Peyer's patch (tissue), 4 donors: ENCODE measurements around the gene KIAA0586. TPM values are rescaled to one million over a fixed set of nuclear protein-coding genes. Genes with fewer than 3 reads are reported as not detected.

Experiments used
- DNase-seq, 3 donors: peaks; one replicate each; pipeline ENCODE4 v3.0.0-alpha.2; 2017 to 2019
- H3K27ac ChIP-seq, 4 donors: fragments of 200-600 bp; sonication (generic); one replicate each; pipeline ENCODE4 v1.5.1; 2016 to 2019
- H3K27me3 ChIP-seq, 2 donors: fragments of 200-600 bp; sonication (generic); one replicate each; pipeline ENCODE4 v1.5.1; 2019
- H3K36me3 ChIP-seq, 3 donors: fragments of 200-600 bp; sonication (generic); one replicate each; pipeline ENCODE4 v1.5.1; 2016 to 2019
- H3K4me1 ChIP-seq, 4 donors: fragments of 200-600 bp; sonication (generic); one replicate each; pipeline ENCODE4 v1.5.1; 2016 to 2019
- H3K4me3 ChIP-seq, 4 donors: fragments of 200-600 bp; sonication (generic); 1 replicate in 3 of 4; 2 replicates in 1 of 4; pipeline ENCODE4 v1.5.1; 2016 to 2019; ENCODE audit warnings: mild to moderate bottlenecking in 1 of 4
- H3K9me3 ChIP-seq, 4 donors: fragments of 200-600 bp; sonication (generic); one replicate each; pipeline ENCODE4 v1.5.1; 2016 to 2019; ENCODE audit warnings: mild to moderate bottlenecking in 1 of 4
- POLR2A ChIP-seq, 2 donors: fragments of 450-650 bp; IDR thresholded peaks; one replicate each; pipeline ENCODE4 v1.5.1; 2017; ENCODE audit warnings: antibody characterized with exemption in 2 of 2, mild to moderate bottlenecking in 2 of 2, moderate library complexity in 2 of 2
- total RNA-seq, 4 donors: library from RNA; depleted of rRNA; stranded (reverse); fragments of >200 nt; gene quantifications; one replicate each; pipeline ENCODE4 v1.1.0, GENCODE V29; 2016
- TF ChIP-seq, protein P1 (sequence below), 6 experiments: fragments of 450-650 bp in 4 of 6; fragments of 200-600 bp in 2 of 6; sonication (generic) in 1 of 6; IDR thresholded peaks; one replicate each; pipeline ENCODE4 v1.5.1; 2017 to 2019; ENCODE audit warnings: antibody characterized with exemption in 6 of 6, mild to moderate bottlenecking in 3 of 6, moderate library complexity in 1 of 6

Gene KIAA0586
- total RNA-seq, 4 donors from 2014 or later = 11.7 to 22.3 (median 19.3) TPM

DNA sequence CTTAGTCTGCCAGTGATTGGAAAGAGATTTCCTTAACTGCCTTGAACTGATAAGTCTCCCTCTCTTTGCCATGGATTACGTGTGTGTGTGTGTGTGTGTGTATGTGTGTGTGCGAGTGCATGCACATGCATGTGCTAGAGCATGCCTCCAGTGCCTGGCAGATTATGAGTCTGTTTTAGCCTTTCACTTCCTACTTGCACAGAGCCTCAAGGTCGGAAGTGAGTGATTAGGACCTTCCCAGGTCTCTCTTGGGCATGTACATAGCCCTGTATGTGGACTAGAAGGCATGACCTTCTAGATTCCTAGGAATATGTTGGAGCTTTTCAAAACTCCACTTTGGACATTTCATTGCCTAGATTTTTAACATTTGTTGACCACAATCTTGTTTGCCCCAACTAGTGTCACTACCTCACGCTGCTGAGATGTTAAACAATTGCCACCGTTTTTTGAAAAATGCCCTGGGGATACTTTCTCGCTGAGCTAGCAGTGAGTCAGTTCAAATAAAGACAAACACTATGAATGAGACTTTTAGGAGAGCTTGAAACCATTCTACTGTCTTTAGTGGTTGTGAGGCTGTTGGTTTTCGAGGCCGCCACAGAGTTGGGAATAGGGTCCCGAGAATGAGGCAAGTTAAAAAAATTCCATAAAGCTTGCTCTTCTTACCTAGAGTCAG is 28.2 kb downstream of the KIAA0586 start:
- no peaks in the 10 kb centered on the region for H3K27me3 ChIP-seq
- no peaks in the 10 kb centered on the region for H3K4me1 ChIP-seq
- no peak overlapping the region for H3K27ac ChIP-seq
- peaks cover 0 to 55% (median 0%) of the 10 kb centered on the region in 3 donors for H3K36me3 ChIP-seq
- no peak for TF ChIP-seq POLR2A (IDR thresholded peaks at IDR 0.05)
- TF ChIP-seq, protein P1, sequence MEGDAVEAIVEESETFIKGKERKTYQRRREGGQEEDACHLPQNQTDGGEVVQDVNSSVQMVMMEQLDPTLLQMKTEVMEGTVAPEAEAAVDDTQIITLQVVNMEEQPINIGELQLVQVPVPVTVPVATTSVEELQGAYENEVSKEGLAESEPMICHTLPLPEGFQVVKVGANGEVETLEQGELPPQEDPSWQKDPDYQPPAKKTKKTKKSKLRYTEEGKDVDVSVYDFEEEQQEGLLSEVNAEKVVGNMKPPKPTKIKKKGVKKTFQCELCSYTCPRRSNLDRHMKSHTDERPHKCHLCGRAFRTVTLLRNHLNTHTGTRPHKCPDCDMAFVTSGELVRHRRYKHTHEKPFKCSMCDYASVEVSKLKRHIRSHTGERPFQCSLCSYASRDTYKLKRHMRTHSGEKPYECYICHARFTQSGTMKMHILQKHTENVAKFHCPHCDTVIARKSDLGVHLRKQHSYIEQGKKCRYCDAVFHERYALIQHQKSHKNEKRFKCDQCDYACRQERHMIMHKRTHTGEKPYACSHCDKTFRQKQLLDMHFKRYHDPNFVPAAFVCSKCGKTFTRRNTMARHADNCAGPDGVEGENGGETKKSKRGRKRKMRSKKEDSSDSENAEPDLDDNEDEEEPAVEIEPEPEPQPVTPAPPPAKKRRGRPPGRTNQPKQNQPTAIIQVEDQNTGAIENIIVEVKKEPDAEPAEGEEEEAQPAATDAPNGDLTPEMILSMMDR (IDR thresholded peaks at IDR 0.05) = no peak
- H3K4me3 ChIP-seq = no peak overlapping the region
- no peaks in the 10 kb centered on the region for H3K9me3 ChIP-seq
- DNase-seq = no peak

DNA sequence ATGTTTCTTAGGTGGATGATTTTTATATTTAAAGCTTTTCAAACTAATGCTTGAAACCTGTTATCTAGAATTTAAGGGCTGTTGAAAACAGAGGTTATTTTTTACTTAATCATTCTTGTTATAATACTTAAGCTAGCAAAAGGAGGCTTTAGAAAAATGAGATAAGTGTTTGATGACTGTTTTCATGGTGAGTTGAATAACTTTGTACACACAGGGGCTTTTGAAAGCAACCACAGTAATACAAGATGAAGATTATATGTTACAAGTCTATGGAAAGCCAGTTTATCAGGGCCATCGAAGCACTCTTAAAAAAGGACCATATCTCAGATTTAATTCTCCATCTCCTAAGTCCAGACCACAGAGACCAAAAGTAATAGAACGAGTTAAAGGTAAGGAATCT is 33.3 kb downstream of the KIAA0586 start:
- H3K4me1 ChIP-seq = no peaks in the 10 kb centered on the region
- TF ChIP-seq, protein P1 (IDR thresholded peaks at IDR 0.05) = no peak
- TF ChIP-seq POLR2A (IDR thresholded peaks at IDR 0.05) = no peak
- H3K27me3 ChIP-seq = no peaks in the 10 kb centered on the region
- H3K27ac ChIP-seq = no peak overlapping the region
- DNase-seq = no peak
- no peak overlapping the region for H3K4me3 ChIP-seq
- no peaks in the 10 kb centered on the region for H3K9me3 ChIP-seq
- H3K36me3 ChIP-seq = peaks cover 0 to 61% (median 0%) of the 10 kb centered on the region in 3 donors

DNA sequence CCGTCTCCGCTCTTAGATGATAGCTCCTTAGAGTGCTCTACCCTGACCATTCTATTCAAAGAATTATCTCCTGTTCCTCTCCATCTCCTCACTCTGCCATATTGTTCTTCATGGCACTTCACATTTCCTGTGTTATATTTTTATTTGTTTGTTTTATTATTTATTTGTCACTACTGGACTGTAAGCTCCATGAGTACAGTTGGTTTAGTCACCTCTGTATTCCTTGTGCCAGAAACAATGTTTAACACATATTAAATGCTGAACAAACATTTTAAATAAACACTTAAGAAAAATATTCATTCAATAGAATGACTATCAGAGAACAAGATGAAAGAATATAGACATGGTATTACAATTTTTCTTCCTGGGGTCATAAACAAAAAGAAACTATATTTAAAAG is 35.6 kb downstream of the KIAA0586 start:
- H3K4me3 ChIP-seq = no peak overlapping the region
- TF ChIP-seq POLR2A (IDR thresholded peaks at IDR 0.05) = no peak
- TF ChIP-seq, protein P1 (IDR thresholded peaks at IDR 0.05) = no peak
- H3K36me3 ChIP-seq = peaks cover 0 to 64% (median 0%) of the 10 kb centered on the region in 3 donors
- no peak for DNase-seq
- no peak overlapping the region for H3K27ac ChIP-seq
- H3K27me3 ChIP-seq = no peaks in the 10 kb centered on the region
- no peaks in the 10 kb centered on the region for H3K4me1 ChIP-seq
- H3K9me3 ChIP-seq = no peaks in the 10 kb centered on the region

DNA sequence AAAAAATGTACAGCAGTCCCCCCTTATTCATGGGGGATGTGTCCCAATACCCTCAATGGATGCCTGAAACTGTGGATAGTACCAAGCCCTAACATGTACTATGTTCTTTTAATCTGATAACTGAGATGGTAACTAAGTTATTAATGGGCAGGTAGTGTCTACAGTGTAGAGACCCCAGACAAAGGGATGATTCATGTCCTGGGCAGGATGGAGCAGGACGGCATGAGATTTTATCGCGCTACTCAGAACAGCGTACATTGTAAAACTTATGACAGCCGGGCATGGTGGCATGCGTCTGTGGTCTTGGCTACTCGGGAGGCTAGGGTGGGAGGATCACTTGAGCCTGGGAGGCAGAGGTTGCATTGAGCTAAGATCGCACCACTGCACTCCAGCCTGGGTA is 37.1 kb downstream of the KIAA0586 start:
- Histone ChIP-seq H3K27me3 (no peaks in the 10 kb centered on the region), H3K4me3 (no peak overlapping the region), H3K9me3 (no peaks in the 10 kb centered on the region), H3K36me3 (peaks cover 0 to 71% (median 0%) of the 10 kb centered on the region in 3 donors), H3K4me1 (no peaks in the 10 kb centered on the region), H3K27ac (no peak overlapping the region)
- no peak for DNase-seq
- TF ChIP-seq, protein P1 (IDR thresholded peaks at IDR 0.05) = no peak
- no peak for TF ChIP-seq POLR2A (IDR thresholded peaks at IDR 0.05)

DNA sequence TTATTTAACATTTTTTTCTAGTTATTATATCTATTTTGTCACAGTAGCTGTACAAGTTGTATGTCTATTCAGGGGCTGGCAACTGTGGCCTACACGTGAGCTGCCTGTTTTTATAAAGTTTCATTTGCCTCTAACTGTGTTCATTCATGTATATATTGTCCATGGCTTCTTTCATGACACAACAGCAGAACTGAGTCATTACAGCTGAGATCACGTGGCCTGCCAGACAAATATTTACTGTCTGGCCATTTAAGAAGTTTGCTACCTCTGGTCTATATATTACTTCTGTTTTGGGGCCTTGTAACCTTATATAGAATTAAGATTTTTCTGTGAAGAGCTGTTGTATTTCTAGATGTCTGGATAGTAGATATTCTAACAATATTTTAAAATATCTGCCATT is 37.9 kb downstream of the KIAA0586 start:
- no peak for DNase-seq
- Histone ChIP-seq H3K36me3 (peaks cover 0 to 71% (median 0%) of the 10 kb centered on the region in 3 donors), H3K27me3 (no peaks in the 10 kb centered on the region), H3K4me3 (no peak overlapping the region), H3K4me1 (no peaks in the 10 kb centered on the region), H3K9me3 (no peaks in the 10 kb centered on the region), H3K27ac (no peak overlapping the region)
- TF ChIP-seq, protein P1 (IDR thresholded peaks at IDR 0.05) = no peak
- no peak for TF ChIP-seq POLR2A (IDR thresholded peaks at IDR 0.05)
